Stimulated activated CD8-positive, alpha-beta memory T cell treated with anti-CD3 and anti-CD28 coated beads, Interleukin-15, amount 100 ng/mL, for 48 hours (primary cell): ENCODE data around the gene HS1BP3.

Source experiments
- DNase-seq, 2 donors: peaks; one replicate each; pipeline ENCODE4 v3.0.0-alpha.2; 2020; ENCODE audit warnings: low read depth in 2 of 2

Gene HS1BP3

DNA sequence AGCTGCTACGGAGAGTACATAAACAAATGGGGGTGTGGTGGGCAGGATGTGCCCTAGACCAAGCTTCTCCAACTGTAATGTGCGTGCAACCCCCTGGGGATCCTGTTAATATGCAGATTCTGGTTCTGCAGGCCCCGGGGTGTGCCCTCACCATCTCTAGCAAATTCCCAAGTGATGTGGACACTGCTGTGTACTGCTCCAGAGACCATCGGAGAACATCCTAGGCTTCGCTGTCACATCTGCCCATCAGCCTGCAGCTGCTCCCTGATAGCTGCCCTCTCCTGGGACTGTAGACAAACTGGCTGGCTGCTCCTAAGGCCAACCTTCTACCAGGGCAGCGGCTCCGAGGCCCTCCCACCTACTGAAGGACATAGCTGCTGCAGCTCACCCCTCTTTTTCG is 3.2 kb downstream of the HS1BP3 start:
- no peak for DNase-seq

DNA sequence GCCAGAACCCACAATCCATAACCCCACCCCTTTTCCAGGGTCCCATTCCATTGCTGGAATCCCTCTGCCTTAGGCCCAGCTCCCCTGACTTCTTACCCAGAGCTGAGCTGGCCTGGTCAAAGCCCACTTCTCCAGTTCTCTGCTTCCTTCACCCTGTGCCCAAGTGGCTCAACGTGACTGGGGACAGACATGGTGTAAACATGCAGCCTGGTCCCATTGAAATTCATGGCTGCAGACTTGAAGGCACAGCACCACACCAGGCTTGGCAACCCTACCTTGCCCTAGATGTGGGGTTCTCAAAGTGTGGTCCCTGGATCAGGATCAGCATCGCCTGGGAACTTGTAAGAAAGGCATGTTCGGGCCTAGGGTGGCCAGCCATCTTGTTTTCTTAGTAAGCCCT is 3.7 kb downstream of the HS1BP3 start:
- DNase-seq, result no peak

DNA sequence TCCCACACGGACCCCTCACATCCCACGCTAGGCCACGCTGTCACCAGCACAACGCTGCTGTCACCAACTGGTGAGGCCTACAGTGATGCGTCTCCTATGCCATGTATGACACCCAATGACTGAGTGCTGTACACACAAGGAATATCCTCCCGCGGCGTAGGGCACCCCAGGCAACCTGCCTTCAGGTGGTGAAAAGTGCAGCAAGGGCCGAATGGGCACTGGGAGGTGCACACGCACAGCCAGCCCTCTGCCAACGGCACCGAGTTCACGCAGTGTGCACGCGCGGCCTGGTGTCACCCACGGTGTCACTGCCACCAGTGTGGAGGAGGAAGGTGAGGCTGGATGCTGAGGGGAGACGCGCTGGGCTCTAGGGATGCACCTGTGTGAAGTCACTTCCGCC is 4.5 kb downstream of the HS1BP3 start:
- no peak for DNase-seq

DNA sequence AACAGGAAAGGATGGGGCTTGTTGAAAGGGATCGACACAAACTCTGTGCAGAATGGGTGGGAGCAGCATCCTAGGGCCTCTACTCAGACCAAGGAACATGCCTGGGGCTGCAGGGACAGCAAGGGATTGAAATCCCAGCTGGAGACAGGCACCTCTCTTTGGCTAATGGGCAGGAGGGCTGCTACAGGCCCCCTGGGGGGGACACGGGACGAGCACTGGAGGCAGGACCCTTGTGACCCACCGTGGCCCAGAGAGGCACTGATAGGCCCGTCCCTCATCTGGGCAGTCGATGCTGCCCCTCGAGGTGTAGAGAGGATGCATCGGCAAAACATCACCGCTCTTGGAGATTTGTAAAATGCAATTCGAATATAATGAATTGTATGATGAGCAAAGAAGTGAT is 5.1 kb downstream of the HS1BP3 start:
- no peak for DNase-seq

DNA sequence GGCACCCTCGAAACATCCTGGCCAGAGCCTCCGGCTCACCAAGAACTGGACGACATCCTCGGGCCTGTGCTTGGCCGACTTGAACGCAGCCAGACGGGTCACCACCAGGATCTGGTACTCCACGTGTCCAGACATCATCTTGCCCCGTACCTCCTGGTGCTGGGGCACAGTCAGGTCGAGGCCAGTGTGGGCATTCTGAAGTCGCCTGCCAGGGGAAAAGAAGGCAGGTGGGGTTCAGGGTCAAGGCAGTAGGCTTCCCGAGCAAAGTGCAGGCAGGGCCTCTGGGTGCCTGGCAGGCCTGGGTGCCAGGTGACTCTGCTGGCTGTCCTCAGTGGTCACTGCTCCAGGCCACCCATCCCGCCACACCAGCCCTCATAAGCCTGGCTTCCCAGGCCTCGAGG is 5.6 kb downstream of the HS1BP3 start:
- no peak for DNase-seq

DNA sequence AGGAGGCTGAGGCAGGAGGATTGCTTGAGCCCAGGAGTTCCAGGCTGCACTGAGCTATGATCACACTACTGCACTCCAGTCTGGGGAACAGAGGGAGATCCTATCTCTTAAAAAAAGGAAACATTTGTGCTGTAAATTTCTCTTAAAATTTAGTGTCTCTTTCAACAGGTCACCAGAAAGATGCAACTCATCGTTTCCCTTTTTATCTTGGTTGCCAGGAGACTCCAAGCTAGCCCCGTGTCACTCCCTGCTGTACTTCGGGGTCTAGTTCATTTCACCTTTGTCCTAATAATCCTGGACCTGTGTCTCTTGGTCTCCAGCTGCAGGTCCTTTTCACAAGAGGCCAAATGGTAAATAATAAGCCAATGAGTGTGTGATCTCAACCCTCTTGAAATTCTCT is 7.1 kb downstream of the HS1BP3 start:
- no peak for DNase-seq

DNA sequence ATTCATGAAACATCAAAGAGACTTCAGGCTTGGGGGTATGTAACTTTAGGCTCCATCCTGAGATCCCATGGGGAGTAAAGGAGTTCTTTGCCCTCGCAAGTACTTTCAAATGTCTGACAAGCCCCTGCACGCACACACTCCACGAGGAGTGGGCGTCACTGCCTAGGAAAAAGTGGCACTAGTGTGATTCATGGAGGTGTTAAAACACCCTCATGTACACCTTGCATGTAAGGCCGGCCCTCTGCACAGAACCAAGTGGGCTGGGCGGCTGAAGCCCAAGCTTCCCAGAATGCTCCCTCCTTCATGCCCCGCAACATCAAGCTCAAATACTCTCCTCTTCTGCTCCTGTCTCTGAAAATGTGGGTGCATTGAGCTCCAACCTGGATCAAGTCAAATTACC is 7.8 kb downstream of the HS1BP3 start:
- DNase-seq, result no peak

DNA sequence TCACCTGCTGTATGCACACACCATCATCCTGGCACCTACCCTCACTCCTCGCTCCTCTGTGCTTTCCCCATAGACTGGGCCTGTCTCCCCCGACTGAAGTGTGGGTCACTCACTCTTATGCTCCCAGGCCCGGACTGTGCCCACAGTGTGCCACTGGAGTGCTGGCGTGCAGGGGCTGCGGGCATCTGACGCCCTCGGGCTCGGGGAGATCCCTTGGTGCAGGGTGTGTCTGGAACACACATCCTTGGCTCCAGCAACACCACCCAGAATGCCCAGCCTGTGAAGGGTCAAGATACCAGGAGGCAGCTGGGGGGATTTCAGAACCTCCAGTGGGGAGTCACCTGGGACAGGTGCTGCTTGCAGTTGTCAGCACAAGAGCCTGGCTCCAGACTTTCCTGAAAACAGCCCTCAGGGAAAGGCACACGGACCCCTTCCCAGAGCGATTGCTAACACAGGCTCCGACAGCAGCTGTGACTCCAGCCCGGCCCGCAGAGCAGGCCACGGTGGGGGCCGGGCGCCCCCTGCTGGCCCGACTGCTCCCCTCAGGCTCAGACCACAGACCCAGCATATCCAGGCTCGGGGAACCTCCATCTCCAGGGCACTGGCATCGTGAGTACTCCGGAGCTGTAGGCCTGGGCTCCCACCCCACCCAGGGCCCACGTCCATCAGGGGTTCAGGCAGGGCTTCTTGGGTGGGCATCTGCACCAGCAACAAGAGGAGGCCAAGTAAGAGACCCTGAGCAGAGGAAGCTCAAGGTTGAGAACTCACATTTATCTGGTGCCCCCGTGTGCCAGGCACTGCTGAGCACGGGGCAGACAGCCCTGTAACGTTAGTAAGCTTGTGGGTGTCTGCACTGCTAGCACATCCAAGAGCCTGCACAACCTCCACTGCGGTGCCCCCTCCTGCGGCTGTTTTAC is 8.6 kb downstream of the HS1BP3 start:
- DNase-seq, result peak; percentile 57 to 63

DNA sequence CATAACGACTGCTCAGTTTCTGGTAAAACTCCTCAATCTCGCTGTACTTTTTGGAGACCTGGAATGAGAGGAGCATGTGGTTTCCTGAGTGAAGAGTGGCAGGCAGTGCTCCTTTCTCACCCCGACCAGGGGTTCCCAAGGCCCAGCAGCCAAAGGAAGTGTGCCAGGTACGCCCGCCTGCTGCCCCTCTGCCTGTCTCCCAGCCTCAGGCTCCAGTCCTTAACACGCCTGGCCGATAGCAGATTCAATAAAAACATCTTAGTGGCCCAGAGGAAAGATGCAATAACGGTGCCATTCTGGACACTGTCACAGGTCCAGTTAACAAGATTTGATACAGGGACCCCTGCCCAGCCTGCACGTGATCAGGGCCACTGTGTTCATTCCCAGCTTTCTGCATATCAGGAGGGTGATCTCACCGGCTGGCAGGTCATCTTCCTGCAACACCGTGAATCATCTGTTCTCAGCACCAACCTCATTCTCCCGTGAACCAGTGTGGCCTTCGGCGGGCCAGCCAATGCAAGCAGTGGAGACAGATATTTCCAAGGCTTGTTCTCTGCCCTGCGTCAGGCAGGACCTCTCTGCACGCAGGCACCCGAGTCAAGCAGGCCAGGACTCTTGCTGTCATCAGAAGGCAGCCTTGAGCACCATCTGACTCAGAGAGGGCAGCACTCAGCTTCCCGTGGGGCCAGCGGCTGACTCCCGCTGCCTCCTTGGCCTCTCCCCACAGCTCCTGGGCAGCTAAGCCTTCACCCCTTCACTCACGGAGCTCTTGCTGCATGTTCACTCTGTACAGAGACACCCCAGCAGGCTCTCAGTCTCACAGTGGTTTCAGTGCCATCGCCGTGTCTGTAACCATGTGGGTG is 9.5 kb downstream of the HS1BP3 start:
- no peak for DNase-seq

DNA sequence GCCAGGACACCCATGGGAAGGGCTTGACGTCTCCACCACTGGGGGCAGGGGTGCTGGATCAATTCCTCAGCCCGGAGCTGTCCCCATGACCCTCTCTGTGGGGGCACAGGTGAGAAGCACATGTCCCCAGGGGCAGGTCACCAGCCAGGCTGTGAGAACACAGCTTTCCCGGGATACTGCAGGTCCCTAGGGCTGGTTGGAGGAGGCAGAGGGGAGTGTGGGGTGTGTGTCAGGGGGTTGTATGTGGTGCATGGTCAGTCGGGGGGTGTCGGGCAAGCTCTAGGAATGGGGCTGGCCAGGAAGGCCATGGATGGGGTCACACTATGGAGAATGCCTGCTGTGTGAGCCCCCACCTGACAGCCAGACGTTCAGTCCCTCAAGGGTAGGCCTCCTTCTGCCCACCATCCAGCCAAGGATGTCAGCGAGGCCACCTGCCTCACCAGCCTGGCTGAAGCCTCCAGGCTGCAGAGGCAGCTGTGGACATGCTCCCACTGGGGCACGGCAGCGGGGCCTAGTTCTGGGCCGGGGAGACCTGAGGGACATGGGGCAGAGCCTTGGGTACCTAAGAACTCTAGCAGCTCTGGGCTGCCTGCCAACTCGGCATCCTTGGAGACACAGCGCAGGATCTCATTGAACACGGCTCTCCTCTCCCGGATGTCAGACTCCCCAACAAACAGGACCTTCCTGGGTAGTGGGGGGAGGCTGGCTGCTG is 10.3 kb downstream of the HS1BP3 start:
- no peak for DNase-seq

DNA sequence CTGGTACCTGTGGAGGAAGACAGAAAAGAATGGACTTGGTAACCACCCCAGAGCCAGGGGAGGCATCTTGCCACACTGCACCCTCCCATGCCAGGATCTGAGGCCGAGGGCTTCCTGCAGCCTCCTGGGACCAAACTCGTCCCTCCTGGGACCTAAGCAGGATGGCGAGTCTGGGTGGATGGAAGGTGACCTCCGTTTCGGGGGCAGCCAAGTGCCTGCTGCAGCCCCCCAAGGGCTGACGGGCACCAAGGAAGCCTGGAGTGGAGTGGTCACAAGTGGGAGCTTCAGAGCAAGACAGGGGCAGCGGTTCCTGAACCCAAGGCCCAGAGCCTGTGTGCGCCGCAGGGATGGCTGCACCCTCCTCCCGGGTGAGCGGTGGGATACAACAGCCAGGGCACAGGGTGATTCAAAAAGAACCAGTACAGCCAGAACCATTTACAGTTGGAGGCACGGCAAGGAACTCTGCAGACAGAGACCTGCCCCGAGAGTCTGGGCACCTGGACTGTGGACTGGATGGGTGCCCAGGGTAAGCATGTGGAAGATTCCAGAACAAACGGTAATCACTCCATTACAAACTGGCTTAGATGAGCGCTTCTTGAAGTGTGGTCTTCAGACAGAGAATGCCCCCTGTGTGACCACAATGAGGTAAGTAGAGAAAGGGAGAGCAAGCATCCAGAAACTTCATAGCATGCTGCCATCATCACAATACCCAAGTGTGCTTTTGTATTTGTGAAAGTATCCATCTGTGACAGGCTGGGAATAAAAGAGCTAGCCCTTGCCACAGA is 12.1 kb downstream of the HS1BP3 start:
- no peak for DNase-seq

DNA sequence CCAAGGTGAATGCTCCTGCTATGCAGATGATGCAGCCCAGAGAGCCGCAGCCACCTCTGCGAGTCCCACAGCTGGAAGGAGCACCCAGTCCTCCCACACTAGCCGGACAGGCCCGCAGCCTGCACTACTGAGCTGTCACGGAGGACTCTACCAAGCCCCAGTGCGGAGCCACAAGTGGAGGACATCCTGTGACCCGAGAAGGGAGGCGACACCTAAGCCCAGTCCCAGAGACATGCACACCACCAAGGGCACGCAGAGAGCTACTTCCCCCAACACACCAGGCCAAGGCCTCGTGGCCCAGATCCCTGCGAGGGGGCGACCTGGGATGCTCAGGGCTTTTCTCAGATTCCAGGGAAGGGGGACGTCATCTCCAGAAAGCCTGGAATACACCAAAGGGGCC is 12.9 kb downstream of the HS1BP3 start:
- DNase-seq, result no peak

DNA sequence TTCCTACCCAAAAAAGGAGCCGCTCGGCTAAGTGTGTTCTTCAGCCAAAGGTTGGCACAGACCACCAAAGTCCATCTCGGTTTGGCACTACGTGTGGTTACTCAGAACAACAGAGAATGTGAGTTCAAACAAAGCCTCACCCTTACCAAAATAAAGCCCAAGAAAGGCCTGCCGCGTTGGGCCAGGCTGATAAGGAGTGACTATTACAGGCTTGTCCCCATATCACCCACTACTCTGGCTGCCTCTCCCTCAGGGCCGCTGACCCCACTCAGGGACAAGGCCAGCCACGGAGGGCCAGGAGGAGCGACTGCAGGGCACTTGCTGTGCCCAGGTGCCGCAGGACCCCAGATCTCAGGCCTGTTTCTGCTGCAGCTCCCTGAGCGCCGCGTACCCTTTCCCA is 13.8 kb downstream of the HS1BP3 start:
- no peak for DNase-seq

DNA sequence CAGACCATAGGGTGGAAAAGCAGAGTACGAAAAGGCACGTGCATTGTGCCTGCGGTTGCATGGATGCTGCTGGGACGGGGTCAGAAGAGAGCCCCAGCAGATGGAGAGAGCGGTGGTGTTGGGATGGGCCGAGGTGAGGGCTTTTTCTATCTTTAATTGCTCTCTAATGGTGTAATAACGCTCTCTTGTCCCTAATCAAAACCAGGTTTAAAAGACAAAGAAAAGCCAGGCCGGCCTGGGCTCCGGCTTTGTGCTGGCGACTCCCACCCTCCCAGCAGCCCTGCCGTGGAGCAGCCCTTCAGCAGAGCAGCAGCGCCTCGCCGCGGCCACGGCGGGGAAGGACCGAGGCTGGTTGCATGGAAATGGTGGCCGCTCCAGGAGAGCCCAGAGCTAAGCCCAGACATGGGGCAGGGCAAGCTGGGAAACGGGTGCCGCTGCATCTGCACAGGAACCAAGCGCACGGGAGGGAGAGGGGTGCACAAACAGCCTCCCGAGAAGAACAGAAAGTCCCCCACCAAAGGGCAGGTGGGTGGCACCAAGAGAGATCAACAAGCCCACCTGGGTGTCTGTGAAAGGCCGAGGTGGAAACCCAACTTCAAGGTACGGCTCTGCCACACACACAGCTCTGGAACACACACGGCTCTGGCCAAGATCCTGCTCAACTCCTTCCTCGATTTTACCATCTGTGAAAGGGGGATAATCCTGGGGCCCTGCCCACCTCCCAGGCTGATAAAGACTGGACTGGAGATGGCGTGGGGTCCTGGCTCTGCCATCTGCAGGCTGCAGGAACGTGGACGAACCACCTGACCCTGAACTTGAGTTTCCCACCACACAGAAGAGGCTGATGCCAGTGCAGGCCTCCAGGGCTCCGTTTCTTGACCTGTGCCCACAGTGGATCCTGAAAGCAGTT is 15.0 kb downstream of the HS1BP3 start:
- DNase-seq, result peak; percentile 32 to 44

DNA sequence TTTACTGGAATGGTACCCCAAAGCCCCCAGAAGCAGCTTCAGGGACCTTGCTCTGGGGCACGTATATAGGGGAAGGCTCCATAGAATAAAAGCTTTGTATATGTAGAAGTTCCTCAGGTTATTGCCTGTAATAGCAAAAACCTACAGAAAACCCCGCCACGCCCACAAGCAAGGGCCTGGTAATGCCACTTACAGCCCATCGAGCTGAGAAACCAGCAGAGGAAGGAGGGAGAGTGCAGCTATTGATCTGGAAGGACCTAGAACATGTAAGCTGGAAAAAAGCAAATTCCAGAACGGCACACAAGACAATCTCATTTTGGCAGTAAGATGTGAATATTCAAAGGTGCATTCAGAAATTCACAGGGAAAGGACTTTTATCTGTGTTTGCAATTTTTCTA is 15.8 kb downstream of the HS1BP3 start:
- no peak for DNase-seq

DNA sequence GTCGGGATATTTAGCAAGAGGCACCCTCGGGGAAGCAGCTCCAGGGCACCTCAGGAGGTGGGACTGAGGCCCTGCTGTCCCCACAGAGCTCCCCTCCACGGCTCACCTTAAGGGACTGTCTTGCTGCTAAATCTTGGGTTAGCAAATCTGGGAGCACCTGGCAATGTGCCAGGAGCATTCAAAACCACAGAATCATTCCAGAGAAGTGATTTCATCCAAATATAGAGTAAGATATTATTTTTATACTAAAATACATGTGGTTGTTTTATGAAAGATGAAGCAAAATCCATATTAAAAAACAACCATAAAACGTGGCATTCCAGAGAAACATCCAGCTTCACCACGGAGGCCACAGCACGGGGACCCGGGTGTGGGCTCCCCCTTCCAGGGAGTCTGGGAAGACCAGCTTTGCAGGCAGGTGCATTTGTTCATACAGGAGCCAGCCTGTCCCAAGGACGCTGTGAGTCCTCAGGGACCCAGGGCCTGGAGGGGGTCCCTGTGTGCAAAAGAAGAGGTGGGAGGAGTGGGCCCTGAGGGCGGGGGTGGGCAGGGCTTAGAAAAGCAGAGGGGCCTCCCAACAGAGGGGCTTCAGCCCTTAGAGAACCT is 16.3 kb downstream of the HS1BP3 start:
- DNase-seq, result no peak

DNA sequence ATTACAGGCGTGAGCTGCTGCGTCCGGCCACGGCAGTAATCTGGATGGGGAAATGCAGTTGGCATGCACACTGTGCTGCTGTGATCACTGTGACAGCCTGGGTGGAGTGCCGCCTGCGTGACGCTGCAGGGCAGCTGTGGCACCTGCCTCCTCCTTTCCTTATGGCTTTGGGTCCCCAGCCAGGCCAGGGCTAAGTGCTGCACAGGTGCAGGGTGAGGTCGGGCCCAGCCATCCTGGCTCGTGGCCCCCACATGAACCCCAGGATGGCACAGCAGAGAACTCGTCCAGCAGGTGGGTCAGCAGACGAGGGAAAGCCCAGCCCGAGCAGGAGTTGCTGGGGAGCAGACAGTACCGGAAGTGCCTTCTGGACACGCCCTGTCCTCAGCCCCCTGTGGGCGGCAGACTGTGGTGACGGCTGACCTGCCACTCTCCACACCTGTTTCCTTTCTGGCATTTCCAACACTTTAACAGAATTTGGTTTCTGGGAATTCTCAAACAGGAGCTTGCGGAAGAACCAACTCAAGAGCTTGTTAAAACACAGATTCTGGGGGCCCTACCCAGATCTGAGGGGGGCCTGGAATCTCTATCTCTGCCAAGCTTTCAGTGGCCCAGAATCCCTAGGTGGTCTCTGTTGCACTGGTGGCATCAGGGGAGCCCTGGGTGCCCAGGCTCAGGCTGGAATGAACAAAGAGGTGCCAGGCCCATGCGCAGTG is 16.9 kb downstream of the HS1BP3 start:
- no peak for DNase-seq

DNA sequence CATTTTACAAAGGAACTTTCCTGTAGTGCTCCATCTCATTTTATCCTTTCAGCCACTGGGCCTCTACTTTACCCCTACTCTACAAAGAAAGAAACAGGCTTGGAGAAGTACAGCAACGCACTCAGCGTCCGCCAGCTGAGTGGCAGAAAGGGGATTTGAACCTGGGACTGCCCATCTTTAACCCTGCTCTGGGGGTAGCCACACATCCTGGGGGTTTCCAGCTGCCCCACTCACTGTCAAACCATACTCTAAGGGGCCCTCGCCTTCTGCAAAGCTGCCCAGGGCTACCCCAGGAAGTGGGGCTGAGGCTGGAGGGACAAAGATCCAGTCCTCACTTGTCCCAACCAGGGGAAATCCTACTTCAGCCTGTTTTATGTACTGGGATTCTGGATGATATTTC is 17.9 kb downstream of the HS1BP3 start:
- DNase-seq, result no peak

DNA sequence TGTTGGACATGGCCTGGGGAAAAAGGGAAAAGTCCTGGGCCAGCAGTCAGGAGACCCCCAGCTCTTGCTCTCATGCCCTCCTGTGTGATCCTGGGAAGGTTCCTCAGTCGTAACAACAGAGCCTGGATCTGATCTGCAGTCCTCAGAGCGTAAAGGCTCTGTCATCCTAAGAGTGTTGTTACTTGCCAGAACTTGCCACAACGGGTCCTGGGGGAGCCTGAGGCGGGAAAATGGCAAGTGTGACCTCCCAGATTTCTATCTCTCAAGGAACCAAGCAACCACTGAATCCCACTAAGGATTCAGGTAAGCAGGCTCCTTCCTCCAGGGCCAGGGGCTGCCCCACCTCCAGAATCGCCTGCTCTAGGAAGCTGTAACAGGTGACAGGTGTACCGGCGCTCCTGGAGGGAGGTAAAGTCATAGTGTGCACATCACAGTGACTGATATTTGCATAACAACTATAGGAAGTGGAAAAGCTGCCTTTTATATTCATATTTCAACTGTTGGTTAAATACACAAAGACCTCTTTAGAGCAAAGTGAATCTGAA is 18.4 kb downstream of the HS1BP3 start:
- no peak for DNase-seq
